Vagina (tissue), 2 donors: ENCODE measurements around the gene COPS6.

Experiments
- CTCF ChIP-seq, 3 experiments: fragments of 450-650 bp in 2 of 3; fragments of 200-600 bp in 1 of 3; sonication (generic) in 1 of 3; IDR thresholded peaks; one replicate each; pipeline ENCODE4 v1.5.1; 2017 to 2019; ENCODE audit warnings: antibody characterized with exemption in 3 of 3, mild to moderate bottlenecking in 2 of 3, moderate library complexity in 2 of 3
- POLR2AphosphoS5 ChIP-seq, 2 donors: sonication (generic); formaldehyde crosslinking; IDR thresholded peaks; one replicate each; pipeline ENCODE4 v1.9.0; 2017; ENCODE audit warnings: antibody characterized with exemption in 2 of 2, mild to moderate bottlenecking in 2 of 2, low read depth in 1 of 2; ENCODE audit not compliant: insufficient read depth in 1 of 2

GRCh38 chr7:100085515-100085914 is 3.3 kb upstream of the COPS6 start:
- TF ChIP-seq CTCF (IDR thresholded peaks at IDR 0.05) (no peak), POLR2AphosphoS5 (IDR thresholded peaks at IDR 0.05; ENCODE audit: insufficient read depth in 1 of 2, low read depth in 1 of 2) (no peak)
